ENCODE results near the gene CASR.

CASR gene

GRCh38 chr3:122208579-122208978 lies 25.1 kb downstream of the CASR start:
- Histone ChIP-seq H3K4me3 (ENCODE audit: low read depth in 1 of 5, low read length in 5 of 5) (no peak overlapping the region), H3K4me1 (ENCODE audit: control insufficient read depth in 5 of 5, insufficient read depth in 5 of 5, low read length in 5 of 5) (no peaks in the 10 kb centered on the region)

GRCh38 chr3:122213650-122214049 lies 30.2 kb downstream of the CASR start:
- no peaks in the 10 kb centered on the region for H3K36me3 ChIP-seq (ENCODE audit: control insufficient read depth in 5 of 5, insufficient read depth in 5 of 5, low read length in 5 of 5)
- no peak overlapping the region for H3K4me3 ChIP-seq (ENCODE audit: low read depth in 1 of 5, low read length in 5 of 5)
- no peaks in the 10 kb centered on the region for H3K4me1 ChIP-seq (ENCODE audit: control insufficient read depth in 5 of 5, insufficient read depth in 5 of 5, low read length in 5 of 5)
- no peak overlapping the region for H3K27ac ChIP-seq (ENCODE audit: low read depth, low read length)
- H3K27me3 ChIP-seq (ENCODE audit: control insufficient read depth in 5 of 5, insufficient read depth in 4 of 5, low read length in 5 of 5) = peaks cover 0 to 2% (median 0%) of the 10 kb centered on the region in 5 donors
- H3K9me3 ChIP-seq (ENCODE audit: control insufficient read depth in 5 of 5, low read length in 5 of 5) = no peaks in the 10 kb centered on the region
- H3K9ac ChIP-seq (ENCODE audit: low read length in 5 of 5) = no peak overlapping the region

More at GRCh38 chr3:122208579-122208978, 25.1 kb downstream of the CASR start:
- Histone ChIP-seq H3K9ac (ENCODE audit: low read length in 5 of 5) (no peak overlapping the region), H3K36me3 (ENCODE audit: control insufficient read depth in 5 of 5, insufficient read depth in 5 of 5, low read length in 5 of 5) (no peaks in the 10 kb centered on the region), H3K27me3 (ENCODE audit: control insufficient read depth in 5 of 5, insufficient read depth in 4 of 5, low read length in 5 of 5) (no peaks in the 10 kb centered on the region), H3K27ac (ENCODE audit: low read depth, low read length) (no peak overlapping the region), H3K9me3 (ENCODE audit: control insufficient read depth in 5 of 5, low read length in 5 of 5) (no peaks in the 10 kb centered on the region)

GRCh38 chr3:122214711-122215110 lies 31.2 kb downstream of the CASR start:
- Histone ChIP-seq H3K27me3 (ENCODE audit: control insufficient read depth in 5 of 5, insufficient read depth in 4 of 5, low read length in 5 of 5) (peaks cover 0 to 2% (median 0%) of the 10 kb centered on the region in 5 donors), H3K9ac (ENCODE audit: low read length in 5 of 5) (no peak overlapping the region), H3K4me1 (ENCODE audit: control insufficient read depth in 5 of 5, insufficient read depth in 5 of 5, low read length in 5 of 5) (no peaks in the 10 kb centered on the region), H3K27ac (ENCODE audit: low read depth, low read length) (no peak overlapping the region), H3K9me3 (ENCODE audit: control insufficient read depth in 5 of 5, low read length in 5 of 5) (no peaks in the 10 kb centered on the region), H3K4me3 (ENCODE audit: low read depth in 1 of 5, low read length in 5 of 5) (no peak overlapping the region), H3K36me3 (ENCODE audit: control insufficient read depth in 5 of 5, insufficient read depth in 5 of 5, low read length in 5 of 5) (no peaks in the 10 kb centered on the region)

- peaks cover 0 to 2% (median 0%) of the 10 kb centered on the region in 5 donors for H3K27me3 ChIP-seq (ENCODE audit: control insufficient read depth in 5 of 5, insufficient read depth in 4 of 5, low read length in 5 of 5)
- H3K4me3 ChIP-seq (ENCODE audit: low read depth in 1 of 5, low read length in 5 of 5) = no peak overlapping the region
- no peaks in the 10 kb centered on the region for H3K9me3 ChIP-seq (ENCODE audit: control insufficient read depth in 5 of 5, low read length in 5 of 5)
- H3K36me3 ChIP-seq (ENCODE audit: control insufficient read depth in 5 of 5, insufficient read depth in 5 of 5, low read length in 5 of 5) = no peaks in the 10 kb centered on the region
- no peak overlapping the region for H3K27ac ChIP-seq (ENCODE audit: low read depth, low read length)
- H3K9ac ChIP-seq (ENCODE audit: low read length in 5 of 5) = no peak overlapping the region
- no peaks in the 10 kb centered on the region for H3K4me1 ChIP-seq (ENCODE audit: control insufficient read depth in 5 of 5, insufficient read depth in 5 of 5, low read length in 5 of 5)
These were observed 32.3 kb downstream of the CASR start for GRCh38 chr3:122215592-122216298.

GRCh38 chr3:122217901-122218300 lies 34.4 kb downstream of the CASR start:
- no peaks in the 10 kb centered on the region for H3K9me3 ChIP-seq (ENCODE audit: control insufficient read depth in 5 of 5, low read length in 5 of 5)
- H3K27ac ChIP-seq (ENCODE audit: low read depth, low read length) = no peak overlapping the region
- H3K36me3 ChIP-seq (ENCODE audit: control insufficient read depth in 5 of 5, insufficient read depth in 5 of 5, low read length in 5 of 5) = no peaks in the 10 kb centered on the region
- no peaks in the 10 kb centered on the region for H3K4me1 ChIP-seq (ENCODE audit: control insufficient read depth in 5 of 5, insufficient read depth in 5 of 5, low read length in 5 of 5)
- H3K27me3 ChIP-seq (ENCODE audit: control insufficient read depth in 5 of 5, insufficient read depth in 4 of 5, low read length in 5 of 5) = peaks cover 0 to 2% (median 0%) of the 10 kb centered on the region in 5 donors
- H3K9ac ChIP-seq (ENCODE audit: low read length in 5 of 5) = no peak overlapping the region
- H3K4me3 ChIP-seq (ENCODE audit: low read depth in 1 of 5, low read length in 5 of 5) = no peak overlapping the region

GRCh38 chr3:122219242-122219872 lies 35.9 kb downstream of the CASR start:
- Histone ChIP-seq H3K9ac (ENCODE audit: low read length in 5 of 5) (no peak overlapping the region), H3K4me3 (ENCODE audit: low read depth in 1 of 5, low read length in 5 of 5) (no peak overlapping the region), H3K27ac (ENCODE audit: low read depth, low read length) (no peak overlapping the region), H3K9me3 (ENCODE audit: control insufficient read depth in 5 of 5, low read length in 5 of 5) (peaks cover 0 to 4% (median 0%) of the 10 kb centered on the region in 5 donors), H3K4me1 (ENCODE audit: control insufficient read depth in 5 of 5, insufficient read depth in 5 of 5, low read length in 5 of 5) (no peaks in the 10 kb centered on the region), H3K27me3 (ENCODE audit: control insufficient read depth in 5 of 5, insufficient read depth in 4 of 5, low read length in 5 of 5) (peaks cover 0 to 2% (median 0%) of the 10 kb centered on the region in 5 donors), H3K36me3 (ENCODE audit: control insufficient read depth in 5 of 5, insufficient read depth in 5 of 5, low read length in 5 of 5) (no peaks in the 10 kb centered on the region)

- H3K9me3 ChIP-seq (ENCODE audit: control insufficient read depth in 5 of 5, low read length in 5 of 5) = peaks cover 0 to 4% (median 0%) of the 10 kb centered on the region in 5 donors
- H3K27ac ChIP-seq (ENCODE audit: low read depth, low read length) = no peak overlapping the region
- H3K9ac ChIP-seq (ENCODE audit: low read length in 5 of 5) = no peak overlapping the region
- H3K4me1 ChIP-seq (ENCODE audit: control insufficient read depth in 5 of 5, insufficient read depth in 5 of 5, low read length in 5 of 5) = no peaks in the 10 kb centered on the region
- no peaks in the 10 kb centered on the region for H3K27me3 ChIP-seq (ENCODE audit: control insufficient read depth in 5 of 5, insufficient read depth in 4 of 5, low read length in 5 of 5)
- H3K36me3 ChIP-seq (ENCODE audit: control insufficient read depth in 5 of 5, insufficient read depth in 5 of 5, low read length in 5 of 5) = no peaks in the 10 kb centered on the region
- H3K4me3 ChIP-seq (ENCODE audit: low read depth in 1 of 5, low read length in 5 of 5) = no peak overlapping the region
These were observed 43.7 kb downstream of the CASR start for GRCh38 chr3:122227036-122227781.

GRCh38 chr3:122230174-122230573 lies 46.7 kb downstream of the CASR start:
- Histone ChIP-seq H3K9me3 (ENCODE audit: control insufficient read depth in 5 of 5, low read length in 5 of 5) (no peaks in the 10 kb centered on the region), H3K4me3 (ENCODE audit: low read depth in 1 of 5, low read length in 5 of 5) (no peak overlapping the region), H3K9ac (ENCODE audit: low read length in 5 of 5) (no peak overlapping the region), H3K4me1 (ENCODE audit: control insufficient read depth in 5 of 5, insufficient read depth in 5 of 5, low read length in 5 of 5) (peaks cover 0 to 2% (median 0%) of the 10 kb centered on the region in 5 donors), H3K27ac (ENCODE audit: low read depth, low read length) (no peak overlapping the region), H3K36me3 (ENCODE audit: control insufficient read depth in 5 of 5, insufficient read depth in 5 of 5, low read length in 5 of 5) (no peaks in the 10 kb centered on the region), H3K27me3 (ENCODE audit: control insufficient read depth in 5 of 5, insufficient read depth in 4 of 5, low read length in 5 of 5) (peaks cover 0 to 2% (median 0%) of the 10 kb centered on the region in 5 donors)

- Histone ChIP-seq H3K9me3 (ENCODE audit: control insufficient read depth in 5 of 5, low read length in 5 of 5) (no peaks in the 10 kb centered on the region), H3K27ac (ENCODE audit: low read depth, low read length) (no peak overlapping the region), H3K36me3 (ENCODE audit: control insufficient read depth in 5 of 5, insufficient read depth in 5 of 5, low read length in 5 of 5) (no peaks in the 10 kb centered on the region), H3K4me3 (ENCODE audit: low read depth in 1 of 5, low read length in 5 of 5) (no peak overlapping the region), H3K4me1 (ENCODE audit: control insufficient read depth in 5 of 5, insufficient read depth in 5 of 5, low read length in 5 of 5) (peaks cover 0 to 2% (median 0%) of the 10 kb centered on the region in 5 donors), H3K9ac (ENCODE audit: low read length in 5 of 5) (no peak overlapping the region), H3K27me3 (ENCODE audit: control insufficient read depth in 5 of 5, insufficient read depth in 4 of 5, low read length in 5 of 5) (peaks cover 0 to 2% (median 0%) of the 10 kb centered on the region in 5 donors)
These were observed 48.1 kb downstream of the CASR start for GRCh38 chr3:122231465-122232157.
